ENCODE results near the gene GAGE12D.
"Not testable (repeated sequence)": the region's sequence is repeated elsewhere in the genome, so short reads cannot be mapped to it uniquely, and the experiment has no call there.

Gene GAGE12D

DNA sequence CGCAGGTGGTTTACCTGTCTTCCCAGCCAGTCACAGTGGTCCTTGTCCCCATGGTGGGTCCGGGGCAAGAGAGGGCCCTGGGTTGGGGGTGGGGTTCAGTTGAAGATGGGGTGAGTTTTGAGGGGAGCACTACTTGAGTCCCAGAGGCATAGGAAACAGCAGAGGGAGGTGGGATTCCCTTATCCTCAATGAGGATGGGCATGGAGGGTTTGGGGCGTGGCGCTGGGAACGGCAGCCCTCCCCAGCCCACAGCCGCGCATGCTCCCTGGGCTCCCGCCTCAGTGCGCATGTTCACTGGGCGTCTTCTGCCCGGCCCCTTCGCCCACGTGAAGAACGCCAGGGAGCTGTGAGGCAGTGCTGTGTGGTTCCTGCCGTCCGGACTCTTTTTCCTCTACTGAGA, at the start of gene GAGE12D:
Gene GAGE12D, plus strand, starts transcription at position 301 of the 400 bp plus-strand sequence. CDS start 1,155 bp downstream, outside the sequence.
- not testable (repeated sequence) for DNase-seq (ENCODE audit: low read depth)

DNA sequence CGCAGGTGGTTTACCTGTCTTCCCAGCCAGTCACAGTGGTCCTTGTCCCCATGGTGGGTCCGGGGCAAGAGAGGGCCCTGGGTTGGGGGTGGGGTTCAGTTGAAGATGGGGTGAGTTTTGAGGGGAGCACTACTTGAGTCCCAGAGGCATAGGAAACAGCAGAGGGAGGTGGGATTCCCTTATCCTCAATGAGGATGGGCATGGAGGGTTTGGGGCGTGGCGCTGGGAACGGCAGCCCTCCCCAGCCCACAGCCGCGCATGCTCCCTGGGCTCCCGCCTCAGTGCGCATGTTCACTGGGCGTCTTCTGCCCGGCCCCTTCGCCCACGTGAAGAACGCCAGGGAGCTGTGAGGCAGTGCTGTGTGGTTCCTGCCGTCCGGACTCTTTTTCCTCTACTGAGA, 9.7 kb upstream of the GAGE12D start, which contains the start of gene GAGE12C:
Gene GAGE12C, plus strand, starts transcription at position 301 of the 400 bp plus-strand sequence. CDS start 1,155 bp downstream, outside the sequence.
- not testable (repeated sequence) for DNase-seq (ENCODE audit: low read depth)

DNA sequence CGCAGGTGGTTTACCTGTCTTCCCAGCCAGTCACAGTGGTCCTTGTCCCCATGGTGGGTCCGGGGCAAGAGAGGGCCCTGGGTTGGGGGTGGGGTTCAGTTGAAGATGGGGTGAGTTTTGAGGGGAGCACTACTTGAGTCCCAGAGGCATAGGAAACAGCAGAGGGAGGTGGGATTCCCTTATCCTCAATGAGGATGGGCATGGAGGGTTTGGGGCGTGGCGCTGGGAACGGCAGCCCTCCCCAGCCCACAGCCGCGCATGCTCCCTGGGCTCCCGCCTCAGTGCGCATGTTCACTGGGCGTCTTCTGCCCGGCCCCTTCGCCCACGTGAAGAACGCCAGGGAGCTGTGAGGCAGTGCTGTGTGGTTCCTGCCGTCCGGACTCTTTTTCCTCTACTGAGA, 9.5 kb downstream of the GAGE12D start, which contains the start of gene GAGE12E:
Gene GAGE12E, plus strand, starts transcription at position 301 of the 400 bp plus-strand sequence. CDS start 1,155 bp downstream, outside the sequence.
- DNase-seq (ENCODE audit: low read depth): not testable (repeated sequence)

- DNase-seq (ENCODE audit: low read depth): not testable (repeated sequence)
Measured at GRCh38 chrX:49560542-49560941, 19.0 kb downstream of the GAGE12D start, which contains the start of gene GAGE12F. Gene GAGE12F (plus strand): TSS chrX:49560842. CDS start chrX:49561997, 1,155 bp downstream.

- not testable (repeated sequence) for DNase-seq (ENCODE audit: low read depth)
Measured at GRCh38 chrX:49568728-49569127, 27.2 kb downstream of the GAGE12D start.

GRCh38 chrX:49569152-49569551, 27.6 kb downstream of the GAGE12D start:
- DNase-seq (ENCODE audit: low read depth): not testable (repeated sequence)

DNA sequence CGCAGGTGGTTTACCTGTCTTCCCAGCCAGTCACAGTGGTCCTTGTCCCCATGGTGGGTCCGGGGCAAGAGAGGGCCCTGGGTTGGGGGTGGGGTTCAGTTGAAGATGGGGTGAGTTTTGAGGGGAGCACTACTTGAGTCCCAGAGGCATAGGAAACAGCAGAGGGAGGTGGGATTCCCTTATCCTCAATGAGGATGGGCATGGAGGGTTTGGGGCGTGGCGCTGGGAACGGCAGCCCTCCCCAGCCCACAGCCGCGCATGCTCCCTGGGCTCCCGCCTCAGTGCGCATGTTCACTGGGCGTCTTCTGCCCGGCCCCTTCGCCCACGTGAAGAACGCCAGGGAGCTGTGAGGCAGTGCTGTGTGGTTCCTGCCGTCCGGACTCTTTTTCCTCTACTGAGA, 28.6 kb downstream of the GAGE12D start, which contains the start of gene GAGE12G:
Gene GAGE12G, plus strand, starts transcription at position 301 of the 400 bp plus-strand sequence. CDS start 1,155 bp downstream, outside the sequence.
- DNase-seq (ENCODE audit: low read depth): not testable (repeated sequence)

DNA sequence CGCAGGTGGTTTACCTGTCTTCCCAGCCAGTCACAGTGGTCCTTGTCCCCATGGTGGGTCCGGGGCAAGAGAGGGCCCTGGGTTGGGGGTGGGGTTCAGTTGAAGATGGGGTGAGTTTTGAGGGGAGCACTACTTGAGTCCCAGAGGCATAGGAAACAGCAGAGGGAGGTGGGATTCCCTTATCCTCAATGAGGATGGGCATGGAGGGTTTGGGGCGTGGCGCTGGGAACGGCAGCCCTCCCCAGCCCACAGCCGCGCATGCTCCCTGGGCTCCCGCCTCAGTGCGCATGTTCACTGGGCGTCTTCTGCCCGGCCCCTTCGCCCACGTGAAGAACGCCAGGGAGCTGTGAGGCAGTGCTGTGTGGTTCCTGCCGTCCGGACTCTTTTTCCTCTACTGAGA, 38.1 kb downstream of the GAGE12D start, which contains the start of gene GAGE12H:
Gene GAGE12H, plus strand, starts transcription at position 301 of the 400 bp plus-strand sequence. CDS start 1,155 bp downstream, outside the sequence.
- DNase-seq (ENCODE audit: low read depth): not testable (repeated sequence)

DNA sequence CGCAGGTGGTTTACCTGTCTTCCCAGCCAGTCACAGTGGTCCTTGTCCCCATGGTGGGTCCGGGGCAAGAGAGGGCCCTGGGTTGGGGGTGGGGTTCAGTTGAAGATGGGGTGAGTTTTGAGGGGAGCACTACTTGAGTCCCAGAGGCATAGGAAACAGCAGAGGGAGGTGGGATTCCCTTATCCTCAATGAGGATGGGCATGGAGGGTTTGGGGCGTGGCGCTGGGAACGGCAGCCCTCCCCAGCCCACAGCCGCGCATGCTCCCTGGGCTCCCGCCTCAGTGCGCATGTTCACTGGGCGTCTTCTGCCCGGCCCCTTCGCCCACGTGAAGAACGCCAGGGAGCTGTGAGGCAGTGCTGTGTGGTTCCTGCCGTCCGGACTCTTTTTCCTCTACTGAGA, 47.7 kb downstream of the GAGE12D start, which contains the start of gene GAGE2A:
Gene GAGE2A, plus strand, starts transcription at position 301 of the 400 bp plus-strand sequence. CDS start 1,155 bp downstream, outside the sequence.
- DNase-seq (ENCODE audit: low read depth): not testable (repeated sequence)

DNA sequence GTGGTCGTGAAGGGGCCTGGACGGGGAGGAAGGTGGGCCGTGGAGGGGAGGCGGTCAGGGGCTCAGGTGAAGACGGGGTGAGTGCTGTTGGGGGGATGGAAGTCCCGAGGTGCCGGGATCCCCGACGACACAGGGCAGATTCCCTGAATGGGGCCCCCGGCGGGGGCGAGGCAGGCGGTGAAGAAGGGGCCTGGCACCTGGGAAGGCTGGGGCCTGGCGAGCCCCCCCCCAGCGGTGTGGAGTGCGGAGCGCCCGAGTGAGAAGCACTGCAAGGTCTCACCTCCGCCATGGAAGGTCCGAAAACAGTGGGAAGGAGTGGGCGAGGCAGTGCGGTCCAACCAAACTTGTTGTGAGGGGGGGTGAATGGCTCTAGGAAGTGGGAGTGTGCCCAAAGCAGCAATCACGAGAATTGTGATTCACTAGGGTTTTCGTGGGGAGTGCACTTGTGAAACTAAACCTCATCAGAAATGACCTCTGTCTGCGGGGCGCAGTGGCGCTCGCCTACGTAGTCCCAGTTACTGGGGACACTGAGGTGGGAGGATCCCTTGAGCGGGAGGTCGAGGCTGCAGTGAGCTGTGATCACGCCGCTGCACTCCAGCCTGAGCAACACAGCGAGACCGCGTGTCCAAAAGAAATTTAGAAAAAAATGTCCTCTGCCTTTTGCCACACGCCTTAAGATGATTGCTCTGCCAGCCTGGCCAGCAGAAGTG, 48.4 kb downstream of the GAGE12D start:
- DNase-seq (ENCODE audit: low read depth): not testable (repeated sequence)

DNA sequence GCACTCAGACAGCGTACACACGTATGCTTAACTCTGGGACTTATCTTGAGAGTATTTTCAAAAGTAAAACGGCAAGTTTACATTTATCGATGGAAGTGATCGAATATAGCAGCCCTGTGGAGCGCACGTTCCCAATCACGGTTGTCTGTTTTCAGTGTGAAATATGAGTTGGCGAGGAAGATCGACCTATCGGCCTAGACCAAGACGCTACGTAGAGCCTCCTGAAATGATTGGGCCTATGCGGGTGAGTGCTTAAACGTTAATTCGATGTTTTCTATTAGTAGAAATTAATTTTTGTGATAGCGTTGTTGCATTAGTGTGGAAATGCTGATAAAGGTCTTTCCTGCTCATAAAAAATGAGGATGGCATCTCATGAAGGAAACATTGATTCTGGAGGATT, 49.0 kb downstream of the GAGE12D start:
- DNase-seq (ENCODE audit: low read depth): not testable (repeated sequence)
